AG09319 (cell line): ENCODE data around the gene ZNF500.

ENCODE experiments used
- DNase-seq: peaks from one replicate; pipeline ENCODE4 v3.0.0-alpha.2; 2010; ENCODE audit warnings: low read depth; ENCODE audit errors: extremely low read depth
- TF ChIP-seq, protein P1 (sequence below): IDR thresholded peaks from 2 replicates; pipeline ENCODE4 v1.5.1; 2011; ENCODE audit warnings: low read depth, mild to moderate bottlenecking, inconsistent platforms, low read length, moderate library complexity

The ZNF500 gene

DNA sequence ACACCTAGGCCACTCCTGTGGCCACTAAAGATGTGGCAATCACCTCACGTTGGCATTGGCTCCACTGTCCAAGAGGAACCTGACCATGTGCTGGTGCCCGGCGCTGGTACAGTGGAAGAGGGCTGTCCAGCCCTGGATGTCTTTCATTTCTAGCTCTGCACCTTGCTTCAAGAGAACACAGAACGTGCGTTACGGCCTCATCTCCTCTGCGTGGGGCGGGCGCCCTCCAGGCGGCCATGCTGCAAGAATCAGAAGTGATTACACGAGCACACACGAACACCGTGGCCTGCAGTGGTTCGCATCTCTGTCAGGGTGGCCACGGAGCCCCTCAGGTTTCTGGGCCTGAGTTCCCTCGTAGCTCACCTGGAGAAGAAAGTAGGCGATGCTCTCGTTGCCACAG lies 40.3 kb downstream of the ZNF500 start:
- no peak for DNase-seq
- TF ChIP-seq, protein P1, sequence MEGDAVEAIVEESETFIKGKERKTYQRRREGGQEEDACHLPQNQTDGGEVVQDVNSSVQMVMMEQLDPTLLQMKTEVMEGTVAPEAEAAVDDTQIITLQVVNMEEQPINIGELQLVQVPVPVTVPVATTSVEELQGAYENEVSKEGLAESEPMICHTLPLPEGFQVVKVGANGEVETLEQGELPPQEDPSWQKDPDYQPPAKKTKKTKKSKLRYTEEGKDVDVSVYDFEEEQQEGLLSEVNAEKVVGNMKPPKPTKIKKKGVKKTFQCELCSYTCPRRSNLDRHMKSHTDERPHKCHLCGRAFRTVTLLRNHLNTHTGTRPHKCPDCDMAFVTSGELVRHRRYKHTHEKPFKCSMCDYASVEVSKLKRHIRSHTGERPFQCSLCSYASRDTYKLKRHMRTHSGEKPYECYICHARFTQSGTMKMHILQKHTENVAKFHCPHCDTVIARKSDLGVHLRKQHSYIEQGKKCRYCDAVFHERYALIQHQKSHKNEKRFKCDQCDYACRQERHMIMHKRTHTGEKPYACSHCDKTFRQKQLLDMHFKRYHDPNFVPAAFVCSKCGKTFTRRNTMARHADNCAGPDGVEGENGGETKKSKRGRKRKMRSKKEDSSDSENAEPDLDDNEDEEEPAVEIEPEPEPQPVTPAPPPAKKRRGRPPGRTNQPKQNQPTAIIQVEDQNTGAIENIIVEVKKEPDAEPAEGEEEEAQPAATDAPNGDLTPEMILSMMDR: no peak

DNA sequence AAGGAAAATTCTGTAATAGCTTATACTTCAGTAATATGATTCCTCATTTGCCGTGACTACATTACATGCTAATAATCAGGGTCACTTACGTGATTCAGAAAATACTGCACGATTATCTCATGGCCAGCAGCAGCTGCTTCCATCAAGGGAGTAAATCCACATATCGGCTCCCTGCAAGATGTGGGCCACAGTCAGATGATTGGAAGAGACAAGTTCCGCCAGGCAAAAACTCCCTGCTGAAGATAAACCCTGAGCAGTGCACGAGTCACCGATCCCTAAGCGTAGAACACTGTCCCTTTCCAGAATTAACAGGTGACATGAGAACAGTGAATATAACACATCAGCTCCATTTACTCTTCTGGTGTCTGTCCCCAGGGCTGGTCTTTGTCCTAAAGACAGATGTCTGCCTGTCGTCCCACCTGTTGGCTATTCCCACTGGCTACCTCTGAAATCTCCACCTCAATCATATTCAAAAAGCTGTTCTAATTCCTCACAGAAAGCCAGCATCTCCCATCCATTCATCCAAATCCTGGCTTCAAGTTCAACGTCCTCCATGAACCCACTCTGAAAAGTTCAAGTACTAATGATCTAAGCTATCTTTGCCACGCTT lies 42.2 kb downstream of the ZNF500 start:
- TF ChIP-seq, protein P1: no peak
- DNase-seq: no peak

DNA sequence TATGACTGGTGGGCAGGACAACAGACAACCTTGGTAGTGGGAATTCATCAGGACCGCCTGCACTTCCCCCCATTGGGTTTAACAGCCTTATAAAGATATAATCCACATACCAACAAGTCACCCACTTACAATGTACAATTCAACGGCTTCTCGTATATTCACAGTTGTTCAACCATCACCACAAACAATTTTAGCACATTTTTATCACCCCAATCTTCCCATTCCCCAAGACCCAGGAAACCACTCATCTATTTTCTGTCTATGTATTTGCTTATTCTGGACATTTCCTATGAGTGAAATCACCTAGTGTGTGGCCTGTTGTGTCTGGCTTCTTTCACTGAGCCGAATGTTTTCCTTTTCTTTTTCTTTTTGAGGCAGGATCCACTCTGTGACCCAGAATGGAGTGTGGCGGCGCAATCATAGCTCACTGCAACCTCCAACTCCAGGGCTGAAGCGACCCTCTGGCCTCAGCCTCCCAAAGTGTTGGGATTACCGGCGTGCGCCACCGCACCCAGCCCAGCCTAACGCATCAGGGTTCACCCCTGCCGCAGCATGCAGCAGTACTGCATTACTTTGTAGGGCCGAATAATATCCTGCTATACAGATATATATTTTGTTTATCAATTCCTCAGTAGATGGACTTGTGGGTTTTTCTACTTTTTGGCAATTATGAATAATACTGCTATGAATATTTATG lies 43.7 kb downstream of the ZNF500 start:
- no peak for DNase-seq
- TF ChIP-seq, protein P1: no peak

DNA sequence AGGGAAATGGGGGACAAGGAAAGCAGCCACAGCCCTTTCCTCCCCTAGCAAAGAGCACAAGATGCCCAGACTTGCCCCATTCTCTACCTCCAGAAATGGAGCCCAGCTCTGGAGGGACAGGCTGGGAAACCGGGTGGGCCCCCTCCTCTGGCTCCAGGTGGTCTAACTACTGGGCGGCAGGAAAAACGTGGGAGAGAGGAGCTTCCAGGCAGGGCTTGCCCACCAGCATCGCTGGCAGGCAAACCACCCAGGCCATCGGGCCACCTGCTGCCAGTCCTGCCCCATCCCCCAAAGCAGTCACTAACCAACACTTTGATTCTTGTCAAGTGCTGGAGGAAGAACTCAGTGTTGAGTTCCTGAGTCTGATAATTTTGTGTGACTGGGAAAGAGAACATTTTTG lies 48.5 kb downstream of the ZNF500 start:
- no peak for DNase-seq
- TF ChIP-seq, protein P1: no peak

- TF ChIP-seq, protein P1: no peak
Measured at GRCh38 chr16:4714996-4715395, 52.0 kb downstream of the ZNF500 start.

GRCh38 chr16:4713663-4714501 lies 53.1 kb downstream of the ZNF500 start:
- no peak for DNase-seq
- TF ChIP-seq, protein P1: no peak

More at GRCh38 chr16:4714996-4715395, 52.0 kb downstream of the ZNF500 start:
- no peak for DNase-seq

DNA sequence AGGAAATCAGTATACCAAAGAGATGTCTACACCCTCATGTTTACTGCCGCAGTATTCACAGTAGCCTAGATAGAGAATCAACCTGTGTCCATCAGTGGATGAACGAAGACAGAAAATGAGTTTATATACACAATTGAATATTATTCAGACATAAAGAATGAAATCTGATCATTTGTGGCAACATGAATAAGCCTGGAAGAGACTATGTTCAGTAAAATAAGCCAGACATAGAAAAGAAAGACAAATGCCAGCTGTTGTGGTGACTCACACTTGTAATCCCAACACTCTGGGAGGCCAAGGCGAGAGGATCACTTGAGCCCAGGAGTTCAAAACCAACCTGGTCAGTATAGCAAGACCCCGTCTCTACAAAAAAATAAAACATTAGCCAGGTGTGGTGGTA lies 57.5 kb downstream of the ZNF500 start:
- TF ChIP-seq, protein P1: no peak
- DNase-seq: no peak
